Measurements from ENCODE around the gene MINDY3.

MINDY3 gene

DNA sequence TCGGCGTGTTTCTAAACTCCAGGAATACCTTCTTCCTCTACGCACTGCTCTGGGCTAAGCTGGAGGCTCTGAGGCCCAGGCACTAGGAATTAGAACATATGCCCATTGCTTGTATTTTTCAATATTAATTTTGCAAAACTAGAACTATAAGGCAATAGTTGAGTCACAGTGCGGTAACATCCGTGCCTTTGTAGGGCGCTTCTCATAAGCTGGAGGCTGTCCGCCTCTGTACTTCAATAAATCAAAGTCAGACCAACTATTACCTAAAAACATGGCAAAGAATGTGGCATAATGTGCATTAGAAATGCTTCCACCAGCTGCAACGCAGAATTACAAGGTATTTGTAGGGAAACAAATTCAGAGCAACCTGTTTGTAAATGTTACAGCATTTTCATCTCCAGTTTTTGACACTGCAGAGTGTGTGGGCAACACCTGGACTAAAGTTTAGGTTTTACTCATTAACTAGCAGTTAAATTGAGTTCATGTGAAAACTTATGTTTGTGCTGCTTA is 440 bp upstream of the MINDY3 start:
- peak overlapping the region; percentile 92 for H3K4me2 ChIP-seq (ENCODE audit: low read length)
- TF ChIP-seq, protein P1, sequence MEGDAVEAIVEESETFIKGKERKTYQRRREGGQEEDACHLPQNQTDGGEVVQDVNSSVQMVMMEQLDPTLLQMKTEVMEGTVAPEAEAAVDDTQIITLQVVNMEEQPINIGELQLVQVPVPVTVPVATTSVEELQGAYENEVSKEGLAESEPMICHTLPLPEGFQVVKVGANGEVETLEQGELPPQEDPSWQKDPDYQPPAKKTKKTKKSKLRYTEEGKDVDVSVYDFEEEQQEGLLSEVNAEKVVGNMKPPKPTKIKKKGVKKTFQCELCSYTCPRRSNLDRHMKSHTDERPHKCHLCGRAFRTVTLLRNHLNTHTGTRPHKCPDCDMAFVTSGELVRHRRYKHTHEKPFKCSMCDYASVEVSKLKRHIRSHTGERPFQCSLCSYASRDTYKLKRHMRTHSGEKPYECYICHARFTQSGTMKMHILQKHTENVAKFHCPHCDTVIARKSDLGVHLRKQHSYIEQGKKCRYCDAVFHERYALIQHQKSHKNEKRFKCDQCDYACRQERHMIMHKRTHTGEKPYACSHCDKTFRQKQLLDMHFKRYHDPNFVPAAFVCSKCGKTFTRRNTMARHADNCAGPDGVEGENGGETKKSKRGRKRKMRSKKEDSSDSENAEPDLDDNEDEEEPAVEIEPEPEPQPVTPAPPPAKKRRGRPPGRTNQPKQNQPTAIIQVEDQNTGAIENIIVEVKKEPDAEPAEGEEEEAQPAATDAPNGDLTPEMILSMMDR (IDR thresholded peaks at IDR 0.05; ENCODE audit: low read depth, low read length, poor library complexity, severe bottlenecking), result no peak
- no peak for TF ChIP-seq EZH2phosphoT487 (IDR thresholded peaks at IDR 0.05; ENCODE audit: borderline replicate concordance, low read length)
- peaks cover 2% of the 10 kb centered on the region; the same call in 1 of the 2 replicates for H3K27me3 ChIP-seq (ENCODE audit: control insufficient read depth, low read length)
- peak overlapping the region; percentile 79 for H3K4me3 ChIP-seq (ENCODE audit: low read length)
- H3K79me2 ChIP-seq (ENCODE audit: control insufficient read depth, low read length), result peaks cover 50% of the 10 kb centered on the region
- H4K20me1 ChIP-seq (ENCODE audit: control insufficient read depth, insufficient read depth, low read depth, low read length), result peaks cover 3% of the 10 kb centered on the region; the same call in 1 of the 2 replicates
- peaks cover 4% of the 10 kb centered on the region for H3K36me3 ChIP-seq (ENCODE audit: control insufficient read depth, low read length)
- H3F3A ChIP-seq (ENCODE audit: control insufficient read depth, insufficient read depth), result peaks cover 3% of the 10 kb centered on the region; the same call in 1 of the 2 replicates
- peaks cover 25% of the 10 kb centered on the region for H3K4me1 ChIP-seq (ENCODE audit: control insufficient read depth, low read length)
- no peaks in the 10 kb centered on the region for H3K9me2 ChIP-seq (replicated peaks; ENCODE audit: control insufficient read depth, low read length)
- peak overlapping the region; percentile 65 for H3K27ac ChIP-seq (ENCODE audit: low read depth, low read length)
- H3K9me3 ChIP-seq (ENCODE audit: control insufficient read depth, insufficient read depth, low read length), result no peaks in the 10 kb centered on the region

- Histone ChIP-seq H3F3A (ENCODE audit: control insufficient read depth, insufficient read depth) (peaks cover 3% of the 10 kb centered on the region; the same call in 1 of the 2 replicates), H3K79me2 (ENCODE audit: control insufficient read depth, low read length) (peaks cover 62% of the 10 kb centered on the region), H3K27me3 (ENCODE audit: control insufficient read depth, low read length) (no peaks in the 10 kb centered on the region), H3K27ac (ENCODE audit: low read depth, low read length) (peak overlapping the region; percentile 65), H3K36me3 (ENCODE audit: control insufficient read depth, low read length) (peaks cover 15% of the 10 kb centered on the region), H3K4me3 (ENCODE audit: low read length) (peak overlapping the region; percentile 79), H4K20me1 (ENCODE audit: control insufficient read depth, insufficient read depth, low read depth, low read length) (peaks cover 3% of the 10 kb centered on the region; the same call in 1 of the 2 replicates), H3K9me3 (ENCODE audit: control insufficient read depth, insufficient read depth, low read length) (no peaks in the 10 kb centered on the region), H3K9me2 (replicated peaks; ENCODE audit: control insufficient read depth, low read length) (no peaks in the 10 kb centered on the region), H3K4me2 (ENCODE audit: low read length) (peak overlapping the region; percentile 92), H3K4me1 (ENCODE audit: control insufficient read depth, low read length) (peaks cover 25% of the 10 kb centered on the region)
- no peak for TF ChIP-seq EZH2phosphoT487 (IDR thresholded peaks at IDR 0.05; ENCODE audit: borderline replicate concordance, low read length)
- TF ChIP-seq, protein P1 (IDR thresholded peaks at IDR 0.05; ENCODE audit: low read depth, low read length, poor library complexity, severe bottlenecking), result no peak
These were observed 800 bp downstream of the MINDY3 start for GRCh38 chr10:15859509-15859905.

GRCh38 chr10:15858861-15859281 is 1.4 kb downstream of the MINDY3 start:
- H3K79me2 ChIP-seq (ENCODE audit: control insufficient read depth, low read length), result peaks cover 68% of the 10 kb centered on the region
- peaks cover 21% of the 10 kb centered on the region for H3K36me3 ChIP-seq (ENCODE audit: control insufficient read depth, low read length)
- no peaks in the 10 kb centered on the region for H3K9me3 ChIP-seq (ENCODE audit: control insufficient read depth, insufficient read depth, low read length)
- H4K20me1 ChIP-seq (ENCODE audit: control insufficient read depth, insufficient read depth, low read depth, low read length), result peaks cover 3% of the 10 kb centered on the region; the same call in 1 of the 2 replicates
- peak overlapping the region; percentile 79 for H3K4me3 ChIP-seq (ENCODE audit: low read length)
- no peaks in the 10 kb centered on the region for H3K27me3 ChIP-seq (ENCODE audit: control insufficient read depth, low read length)
- H3K4me2 ChIP-seq (ENCODE audit: low read length), result peak overlapping the region; percentile 92
- no peak overlapping the region for H3K27ac ChIP-seq (ENCODE audit: low read depth, low read length)
- peaks cover 3% of the 10 kb centered on the region; the same call in 1 of the 2 replicates for H3F3A ChIP-seq (ENCODE audit: control insufficient read depth, insufficient read depth)
- peaks cover 25% of the 10 kb centered on the region for H3K4me1 ChIP-seq (ENCODE audit: control insufficient read depth, low read length)
- TF ChIP-seq, protein P1 (IDR thresholded peaks at IDR 0.05; ENCODE audit: low read depth, low read length, poor library complexity, severe bottlenecking), result no peak
- TF ChIP-seq EZH2phosphoT487 (IDR thresholded peaks at IDR 0.05; ENCODE audit: borderline replicate concordance, low read length), result no peak
- H3K9me2 ChIP-seq (replicated peaks; ENCODE audit: control insufficient read depth, low read length), result no peaks in the 10 kb centered on the region

Measured in DOHH2 (cell line).